ENCODE data around the gene UCN. TPM values are rescaled to one million over a fixed set of nuclear protein-coding genes. Genes with fewer than 3 reads are reported as not detected.
"Not testable (repeated sequence)": the region's sequence is repeated elsewhere in the genome, so short reads cannot be mapped to it uniquely, and the experiment has no call there.

UCN gene
- total RNA-seq, 1 experiment from 2014 or later, result not detected

- in situ Hi-C loops (cut with HindIII; ENCODE audit: low sequenced_read_pairs), result no loop called here
- DNase-seq (ENCODE audit: low spot score), result peak; percentile 42
Measured at GRCh38 chr2:27316655-27317412, 8.6 kb upstream of the UCN start.

- in situ Hi-C loops (cut with HindIII; ENCODE audit: low sequenced_read_pairs), result no loop called here
- DNase-seq (ENCODE audit: low spot score), result no peak
Measured at GRCh38 chr2:27315122-27315521, 6.9 kb upstream of the UCN start.

- in situ Hi-C loops (cut with HindIII; ENCODE audit: low sequenced_read_pairs), result no loop called here
- no peak for DNase-seq (ENCODE audit: low spot score)
Measured at GRCh38 chr2:27314709-27315108, 6.5 kb upstream of the UCN start.

GRCh38 chr2:27313882-27314645, 5.8 kb upstream of the UCN start:
- no peak for DNase-seq (ENCODE audit: low spot score)
- in situ Hi-C loops (cut with HindIII; ENCODE audit: low sequenced_read_pairs), result no loop called here

- DNase-seq (ENCODE audit: low spot score), result no peak
- in situ Hi-C loops (cut with HindIII; ENCODE audit: low sequenced_read_pairs), result no loop called here
Measured at GRCh38 chr2:27312152-27312551, 3.9 kb upstream of the UCN start.

- in situ Hi-C loops (cut with HindIII; ENCODE audit: low sequenced_read_pairs), result no loop called here
- no peak for DNase-seq (ENCODE audit: low spot score)
Measured at GRCh38 chr2:27309651-27310050, 1.4 kb upstream of the UCN start.

- in situ Hi-C loops (cut with HindIII; ENCODE audit: low sequenced_read_pairs), result no loop called here
- DNase-seq (ENCODE audit: low spot score), result no peak
Measured at GRCh38 chr2:27307545-27308358, 493 bp downstream of the UCN start.

GRCh38 chr2:27307287-27307544, 1.0 kb downstream of the UCN start:
- in situ Hi-C loops (cut with HindIII; ENCODE audit: low sequenced_read_pairs), result no loop called here
- DNase-seq (ENCODE audit: low spot score), result no peak

GRCh38 chr2:27306573-27307286, 1.5 kb downstream of the UCN start:
- in situ Hi-C loops (cut with HindIII; ENCODE audit: low sequenced_read_pairs), result no loop called here
- DNase-seq (ENCODE audit: low spot score), result no peak

- in situ Hi-C loops (cut with HindIII; ENCODE audit: low sequenced_read_pairs), result no loop called here
- no peak for DNase-seq (ENCODE audit: low spot score)
Measured at GRCh38 chr2:27306136-27306535, 2.1 kb downstream of the UCN start.

- no peak for DNase-seq (ENCODE audit: low spot score)
- in situ Hi-C loops (cut with HindIII; ENCODE audit: low sequenced_read_pairs), result no loop called here
Measured at GRCh38 chr2:27305516-27305915, 2.7 kb downstream of the UCN start.

GRCh38 chr2:27304488-27305240, 3.6 kb downstream of the UCN start:
- DNase-seq (ENCODE audit: low spot score), result no peak
- in situ Hi-C loops (cut with HindIII; ENCODE audit: low sequenced_read_pairs), result no loop called here

- peak; percentile 69 for DNase-seq (ENCODE audit: low spot score)
- in situ Hi-C loops (cut with HindIII; ENCODE audit: low sequenced_read_pairs), result no loop called here
Measured at GRCh38 chr2:27303093-27304025, 4.9 kb downstream of the UCN start.

GRCh38 chr2:27300606-27301005, 7.6 kb downstream of the UCN start:
- in situ Hi-C loops (cut with HindIII; ENCODE audit: low sequenced_read_pairs); DNase-seq (ENCODE audit: low spot score): not testable (repeated sequence)

GRCh38 chr2:27298391-27299080, 9.7 kb downstream of the UCN start:
- in situ Hi-C loops (cut with HindIII; ENCODE audit: low sequenced_read_pairs), result no loop called here
- DNase-seq (ENCODE audit: low spot score), result no peak

GRCh38 chr2:27297195-27297594, 11.1 kb downstream of the UCN start:
- DNase-seq (ENCODE audit: low spot score), result no peak
- in situ Hi-C loops (cut with HindIII; ENCODE audit: low sequenced_read_pairs), result no loop called here

GRCh38 chr2:27296481-27296880, 11.8 kb downstream of the UCN start:
- in situ Hi-C loops (cut with HindIII; ENCODE audit: low sequenced_read_pairs), result no loop called here
- no peak for DNase-seq (ENCODE audit: low spot score)
